Cerebellar nuclear complex (tissue), 1 donor: Measurements from ENCODE around the gene SLC24A4.
"Not testable (repeated sequence)": the region's sequence is repeated elsewhere in the genome, so short reads cannot be mapped to it uniquely, and the experiment has no call there.

Source experiments
- DNase-seq, 2 experiments: peaks; one replicate each; lab custom pipeline; 2025; lab: John Stamatoyannopoulos, UW

The SLC24A4 gene

DNA sequence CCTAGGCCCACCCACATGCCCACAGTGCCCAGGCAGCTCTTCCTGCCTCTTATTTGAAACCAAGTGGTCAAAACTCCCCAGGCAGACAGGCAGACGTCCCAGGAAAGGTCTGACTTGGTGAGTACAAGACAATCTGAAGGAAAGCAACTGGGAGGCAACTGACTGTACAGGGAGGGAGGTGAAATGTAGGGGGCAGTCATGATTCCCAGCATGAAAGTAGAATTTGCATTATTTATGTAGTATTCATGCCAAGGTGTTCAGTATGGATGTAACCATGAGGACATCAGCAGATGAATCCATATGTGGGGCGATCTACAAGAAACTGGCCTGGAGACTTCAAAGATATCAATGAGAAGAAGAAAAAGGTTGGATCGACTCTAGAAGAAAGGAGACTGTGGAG, 46.1 kb downstream of the SLC24A4 start:
- no peak for DNase-seq

- no peak for DNase-seq
Observed at GRCh38 chr14:92372230-92372629, 49.3 kb downstream of the SLC24A4 start.

DNA sequence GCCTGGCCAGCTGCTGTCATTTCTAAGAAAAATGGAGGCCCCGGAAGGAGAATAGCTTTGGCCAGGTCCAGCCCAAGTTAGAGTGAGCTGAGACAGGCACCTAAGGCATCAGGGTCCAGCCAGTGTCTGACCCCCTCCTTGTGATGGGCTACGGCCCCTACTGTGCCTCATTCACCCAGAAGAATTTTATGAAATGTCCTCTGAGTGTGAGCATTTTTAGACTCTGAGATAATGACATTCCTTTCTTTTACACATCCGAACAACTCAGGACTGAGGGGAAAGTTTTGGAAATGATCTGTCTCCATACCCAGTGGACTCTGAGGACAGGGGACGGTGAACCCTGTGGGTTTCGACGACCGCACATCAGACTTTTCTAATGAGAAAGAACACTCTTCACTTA, 50.4 kb downstream of the SLC24A4 start:
- no peak for DNase-seq

DNA sequence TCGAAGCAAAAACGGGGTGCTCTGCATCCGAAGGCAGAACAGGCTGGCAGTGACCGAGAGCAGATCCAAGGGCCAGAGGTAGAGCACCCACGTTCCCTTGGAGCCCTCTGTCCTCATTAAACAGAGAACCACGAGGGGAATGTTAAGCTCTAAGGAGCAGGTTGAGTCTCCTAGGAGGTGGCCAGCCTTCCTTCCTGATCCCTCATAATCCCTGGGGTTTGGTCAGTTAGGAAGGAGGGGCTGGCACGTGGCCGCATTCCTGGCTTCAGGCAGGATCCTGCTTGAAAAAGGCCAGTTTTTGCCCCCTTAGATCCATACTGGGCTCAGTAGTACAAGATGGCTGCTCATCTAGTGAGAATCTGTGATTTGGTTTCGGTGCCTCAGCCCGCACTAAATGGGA, 57.2 kb downstream of the SLC24A4 start:
- DNase-seq: no peak

- DNase-seq: no peak
Observed at GRCh38 chr14:92380582-92380981, 57.6 kb downstream of the SLC24A4 start.

DNA sequence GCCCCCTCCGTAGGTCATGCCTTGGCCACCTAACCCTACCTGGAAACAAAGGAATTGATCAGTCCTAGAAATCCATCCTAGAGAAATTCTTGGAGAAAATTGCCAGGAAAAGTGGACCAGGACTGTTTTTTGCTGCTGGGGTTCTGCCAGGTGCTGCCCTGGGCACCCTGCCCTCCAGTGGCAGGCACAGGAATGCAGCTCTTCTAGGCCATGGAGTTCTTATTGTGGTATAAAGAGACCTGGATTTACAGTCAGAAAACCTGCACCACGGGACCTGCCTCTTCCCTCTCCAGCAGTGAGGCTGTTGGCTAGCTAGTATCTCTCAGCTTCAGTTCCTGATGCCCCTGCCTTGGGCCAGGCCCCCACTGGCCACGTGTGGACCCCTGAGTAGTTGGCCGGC, 59.7 kb downstream of the SLC24A4 start:
- no peak for DNase-seq

GRCh38 chr14:92383805-92384204, 60.8 kb downstream of the SLC24A4 start:
- DNase-seq: no peak

DNA sequence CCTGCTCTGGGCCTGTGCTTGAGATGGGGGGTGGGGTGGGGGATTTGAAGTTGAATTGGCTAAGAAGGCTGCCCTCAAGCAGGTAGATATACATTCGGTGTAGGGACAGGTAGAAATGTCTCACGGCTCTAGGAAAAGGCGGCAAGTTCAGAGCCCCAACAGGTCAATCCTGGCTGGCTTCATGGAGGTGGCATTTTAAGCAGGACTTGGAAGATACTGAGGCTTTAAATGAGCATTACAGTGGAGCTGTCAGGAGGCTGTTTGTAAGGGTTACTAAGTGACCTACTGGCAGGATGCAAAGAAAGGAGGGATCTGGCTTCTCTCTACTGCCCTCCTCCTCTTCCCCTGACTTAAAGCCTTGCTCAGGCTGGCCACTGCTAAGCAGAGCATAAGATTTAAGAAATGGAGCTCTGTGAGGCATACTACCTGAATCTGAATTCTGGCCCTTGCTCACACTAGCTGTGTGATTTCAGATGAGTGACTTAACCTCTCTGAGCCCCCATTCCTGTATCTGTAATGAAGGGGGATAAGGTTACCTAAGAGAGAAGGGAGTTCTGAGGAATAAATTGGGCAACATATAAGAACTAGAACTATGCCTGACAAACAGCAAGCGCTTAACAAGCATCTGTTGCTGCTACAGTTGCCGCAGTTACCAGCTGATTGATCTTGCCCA, 61.6 kb downstream of the SLC24A4 start:
- no peak for DNase-seq

DNA sequence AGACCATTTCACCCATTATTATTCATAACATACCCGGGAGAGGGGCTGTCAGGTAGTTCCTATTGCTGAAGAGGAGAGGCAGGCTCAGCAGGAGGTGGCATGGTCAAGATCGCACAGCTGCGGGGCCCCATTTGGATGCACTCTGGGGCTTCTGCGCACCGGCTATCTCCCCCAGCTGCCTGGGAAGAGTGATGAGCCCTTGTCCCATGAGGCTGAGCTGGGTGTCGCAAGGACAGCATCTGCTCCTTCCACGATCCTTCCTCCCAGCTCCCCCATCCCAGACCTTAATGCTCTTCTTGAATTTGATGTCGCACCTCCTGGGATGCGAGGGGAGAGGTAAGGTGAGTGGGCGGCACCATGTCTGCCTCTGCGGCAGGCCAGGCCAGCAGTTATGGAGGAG, 62.6 kb downstream of the SLC24A4 start:
- DNase-seq: no peak

DNA sequence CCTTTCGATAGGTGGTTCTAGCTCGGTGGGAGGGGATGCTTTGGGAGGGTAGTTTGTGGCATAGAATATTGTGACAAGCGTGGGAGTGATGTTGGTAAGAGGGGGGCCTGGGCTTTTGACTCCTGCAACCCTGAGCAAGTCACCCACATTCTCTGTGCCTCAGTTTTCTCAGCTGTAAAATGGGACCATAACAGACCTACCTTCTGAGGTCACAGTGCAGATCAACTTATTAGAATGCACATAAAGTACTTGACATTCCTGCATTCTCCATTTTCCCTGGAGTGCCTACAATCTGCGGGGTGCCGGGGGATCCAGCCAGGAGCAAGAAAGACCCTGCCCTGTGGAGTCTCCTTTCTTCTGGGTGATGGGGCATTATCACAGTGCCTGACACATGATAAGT, 63.2 kb downstream of the SLC24A4 start:
- DNase-seq: no peak

DNA sequence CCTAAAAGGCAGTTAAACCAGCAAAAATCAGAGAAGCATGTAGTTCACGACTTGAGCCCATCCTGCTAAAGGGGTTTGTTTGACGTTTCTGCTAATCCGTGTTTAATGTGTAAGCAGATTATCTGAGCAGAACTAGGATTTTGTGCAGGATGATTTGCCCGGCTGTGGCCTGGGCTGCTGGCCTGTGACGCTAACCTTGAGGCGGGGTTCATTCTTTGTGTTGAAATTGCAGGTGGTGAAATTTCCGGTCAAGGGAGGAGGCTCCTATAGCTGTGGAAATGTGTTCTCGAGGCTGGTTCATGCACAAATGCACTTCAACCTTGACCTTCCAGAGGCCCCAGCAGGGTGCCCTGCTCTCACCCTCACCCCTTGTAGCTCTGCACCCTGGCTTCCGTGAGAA, 63.7 kb downstream of the SLC24A4 start:
- DNase-seq: no peak

DNA sequence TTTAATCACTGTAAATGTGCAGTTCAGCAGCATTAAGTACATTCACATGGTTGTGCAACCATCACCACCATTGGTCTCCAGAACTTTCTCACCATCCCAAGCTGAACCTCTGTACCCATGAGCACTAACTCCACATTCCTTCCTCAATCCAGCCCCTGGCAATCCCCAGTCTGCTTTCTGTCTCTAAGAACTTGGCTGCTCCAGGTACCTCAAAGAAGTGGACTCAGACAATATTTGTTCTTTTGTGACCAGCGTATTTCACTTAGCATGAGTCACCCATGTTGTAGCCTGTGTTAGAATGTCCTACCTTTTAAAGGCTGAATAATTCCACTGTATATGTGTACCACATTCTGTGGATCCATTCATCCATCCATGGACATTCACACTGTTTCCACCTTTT, 64.6 kb downstream of the SLC24A4 start:
- no peak for DNase-seq

DNA sequence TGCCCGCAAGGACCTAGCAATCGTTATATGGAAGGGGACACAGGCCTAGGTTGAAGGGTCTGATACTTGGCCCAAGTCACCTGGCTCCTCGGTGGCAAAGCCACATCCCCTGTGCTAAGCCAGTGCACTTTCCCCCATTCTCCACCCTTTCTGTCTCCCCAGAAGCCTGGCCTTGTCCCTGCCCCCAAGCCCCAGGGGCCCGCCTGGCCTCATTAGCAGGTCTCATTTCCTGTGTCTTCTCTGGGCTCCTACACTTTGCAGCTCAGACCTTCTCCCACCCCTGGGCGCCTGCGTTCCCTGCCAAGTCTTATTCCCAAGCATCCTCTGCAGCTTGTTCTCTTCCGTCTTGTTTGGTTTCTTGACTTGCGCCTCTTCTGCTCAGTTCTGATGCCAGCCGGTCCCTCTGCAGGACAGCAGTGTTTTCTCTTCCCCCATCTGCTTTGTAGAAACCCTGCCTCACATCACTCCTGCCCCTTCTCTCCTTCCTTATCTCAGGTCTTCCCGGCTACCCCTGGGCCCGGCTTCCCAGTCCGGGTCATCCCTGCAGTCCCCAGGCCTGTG, 66.7 kb downstream of the SLC24A4 start:
- no peak for DNase-seq

DNA sequence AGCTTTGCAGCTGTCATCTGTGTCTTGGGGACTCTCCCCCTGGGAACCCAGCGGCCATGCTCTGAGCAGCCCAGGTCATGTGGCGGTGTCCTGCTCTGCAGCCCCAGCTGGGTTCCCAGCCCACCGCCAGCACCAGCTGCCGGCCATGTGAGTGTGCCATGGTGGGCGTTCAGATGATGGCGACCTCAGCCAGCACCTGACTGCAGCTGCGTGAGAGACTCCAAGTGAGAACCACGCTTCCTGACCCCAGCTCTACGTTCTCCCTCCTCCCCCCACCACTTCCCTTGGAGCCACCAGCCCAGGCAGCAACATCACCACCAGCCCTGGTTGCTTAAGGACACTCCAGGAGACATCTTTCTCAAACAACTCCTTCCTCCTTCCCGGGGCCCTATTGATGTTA, 68.8 kb downstream of the SLC24A4 start:
- DNase-seq: no peak

DNA sequence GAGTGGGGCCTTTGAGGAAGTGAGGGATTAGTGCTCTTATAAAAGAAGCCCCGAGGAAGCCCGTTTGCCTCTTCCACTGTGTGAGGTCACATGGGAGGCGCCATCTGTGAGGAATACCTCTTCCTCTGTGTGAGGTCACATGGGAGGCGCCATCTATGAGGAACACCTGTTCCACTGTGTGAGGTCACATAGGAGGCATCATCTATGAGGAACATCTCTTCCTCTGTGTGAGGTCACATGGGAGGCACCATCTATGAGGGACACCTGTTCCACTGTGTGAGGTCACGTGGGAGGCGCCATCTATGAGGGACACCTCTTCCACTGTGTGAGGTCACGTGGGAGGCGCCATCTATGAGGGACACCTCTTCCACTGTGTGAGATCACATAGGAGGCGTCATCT, 69.7 kb downstream of the SLC24A4 start:
- no peak for DNase-seq

- DNase-seq: no peak
Observed at GRCh38 chr14:92397150-92397952, 74.4 kb downstream of the SLC24A4 start.

GRCh38 chr14:92397953-92398564, 75.1 kb downstream of the SLC24A4 start:
- no peak for DNase-seq

GRCh38 chr14:92398888-92399636, 76.1 kb downstream of the SLC24A4 start:
- DNase-seq: no peak

DNA sequence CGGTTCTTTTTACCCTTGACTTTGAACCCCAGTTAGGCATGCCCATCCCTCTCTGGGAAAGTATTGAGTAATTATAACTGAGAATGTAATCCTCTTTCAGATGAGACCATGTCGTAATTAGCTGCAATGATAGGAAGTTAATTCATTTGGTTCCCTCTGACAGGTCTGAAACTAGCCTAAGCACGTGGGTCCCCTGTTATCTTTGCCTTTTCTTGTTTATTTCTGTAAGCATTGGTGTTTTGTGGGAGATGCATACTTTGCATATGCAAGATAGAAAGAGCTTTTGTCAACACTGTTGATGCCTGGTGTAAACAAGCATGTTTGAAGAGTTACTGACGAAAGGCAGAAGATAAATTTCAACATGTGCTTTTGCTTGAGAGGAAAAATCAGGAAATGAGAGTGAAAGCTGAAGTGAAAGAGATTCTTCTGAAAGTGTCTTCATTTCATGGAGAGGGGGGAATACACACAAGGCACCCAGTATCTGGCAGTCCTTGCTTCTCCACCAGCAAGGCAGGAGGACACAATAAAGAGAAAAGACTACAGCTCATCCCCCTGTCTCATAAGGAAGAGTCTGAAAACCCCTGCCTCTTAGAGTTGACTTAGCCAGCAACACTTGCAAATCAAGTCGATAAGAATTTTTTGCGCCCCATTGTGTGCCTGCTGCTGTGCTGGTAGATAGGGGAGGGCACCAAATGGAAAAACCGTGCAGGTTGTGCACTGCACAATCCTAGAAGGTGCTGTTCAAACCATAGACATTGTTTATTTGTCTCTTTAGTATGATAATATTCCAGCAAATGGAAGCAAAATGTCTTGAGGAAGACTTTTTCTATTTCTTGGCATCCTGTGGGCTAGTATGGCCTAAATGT, 77.8 kb downstream of the SLC24A4 start:
- no peak for DNase-seq

- DNase-seq: no peak
Observed at GRCh38 chr14:92401561-92401960, 78.6 kb downstream of the SLC24A4 start.

- DNase-seq: not testable (repeated sequence)
Observed at GRCh38 chr14:92402500-92402899, 79.5 kb downstream of the SLC24A4 start.
